ENCODE data around the gene IPO4. TPM values are rescaled to one million over a fixed set of nuclear protein-coding genes. Genes with fewer than 3 reads are reported as not detected.

Gene IPO4
- total and polyA plus RNA-seq, 2 experiments from 2014 or later: 32.0 to 34.5 TPM

DNA sequence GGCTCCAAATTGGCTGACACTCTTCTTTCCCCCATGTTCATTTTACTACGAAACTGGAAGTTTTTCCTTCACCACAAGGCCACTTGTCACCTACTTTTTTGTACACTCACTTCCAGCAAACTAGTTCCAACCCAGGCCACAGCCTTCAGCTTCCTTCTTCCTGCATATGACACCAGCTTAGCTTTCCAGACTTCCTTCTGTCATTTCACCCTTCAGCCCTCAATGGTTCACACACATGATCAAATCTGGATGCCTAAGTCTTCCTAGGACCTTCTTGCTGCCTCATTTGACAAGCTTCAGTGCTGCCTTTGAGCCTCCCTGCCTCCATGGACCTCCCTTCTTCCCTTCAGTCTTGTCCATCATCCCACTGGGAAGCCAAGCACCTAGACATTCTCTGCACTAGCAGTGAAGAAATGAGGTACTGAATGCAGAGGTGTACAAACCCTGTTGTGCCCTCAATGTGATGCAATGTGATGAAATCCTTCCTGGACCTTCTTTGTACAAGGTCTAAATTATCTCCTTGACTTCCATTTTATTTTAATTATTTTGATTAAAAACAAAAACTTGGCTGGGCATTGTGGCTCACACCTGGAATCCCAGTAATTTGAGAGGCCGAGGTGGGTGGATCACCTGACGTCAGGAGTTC is 21.0 kb downstream of the IPO4 start:
- peaks cover 4% of the 10 kb centered on the region for H3K36me3 ChIP-seq

GRCh38 chr14:24165785-24166184 is 22.8 kb downstream of the IPO4 start:
- peaks cover 6% of the 10 kb centered on the region for H3K4me1 ChIP-seq (ENCODE audit: low read depth)
- no peak overlapping the region for H3K27ac ChIP-seq
- no peak for DNase-seq (ENCODE audit: low read depth in 1 of 2, low spot score in 1 of 2)
- no peak overlapping the region for H3K4me3 ChIP-seq
- H3K27me3 ChIP-seq: no peaks in the 10 kb centered on the region
- peaks cover 4% of the 10 kb centered on the region for H3K36me3 ChIP-seq
- TF ChIP-seq, protein P1, sequence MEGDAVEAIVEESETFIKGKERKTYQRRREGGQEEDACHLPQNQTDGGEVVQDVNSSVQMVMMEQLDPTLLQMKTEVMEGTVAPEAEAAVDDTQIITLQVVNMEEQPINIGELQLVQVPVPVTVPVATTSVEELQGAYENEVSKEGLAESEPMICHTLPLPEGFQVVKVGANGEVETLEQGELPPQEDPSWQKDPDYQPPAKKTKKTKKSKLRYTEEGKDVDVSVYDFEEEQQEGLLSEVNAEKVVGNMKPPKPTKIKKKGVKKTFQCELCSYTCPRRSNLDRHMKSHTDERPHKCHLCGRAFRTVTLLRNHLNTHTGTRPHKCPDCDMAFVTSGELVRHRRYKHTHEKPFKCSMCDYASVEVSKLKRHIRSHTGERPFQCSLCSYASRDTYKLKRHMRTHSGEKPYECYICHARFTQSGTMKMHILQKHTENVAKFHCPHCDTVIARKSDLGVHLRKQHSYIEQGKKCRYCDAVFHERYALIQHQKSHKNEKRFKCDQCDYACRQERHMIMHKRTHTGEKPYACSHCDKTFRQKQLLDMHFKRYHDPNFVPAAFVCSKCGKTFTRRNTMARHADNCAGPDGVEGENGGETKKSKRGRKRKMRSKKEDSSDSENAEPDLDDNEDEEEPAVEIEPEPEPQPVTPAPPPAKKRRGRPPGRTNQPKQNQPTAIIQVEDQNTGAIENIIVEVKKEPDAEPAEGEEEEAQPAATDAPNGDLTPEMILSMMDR (IDR thresholded peaks at IDR 0.05; ENCODE audit: low read depth, low read length): no peak
- H3K9me3 ChIP-seq (ENCODE audit: low read depth): no peaks in the 10 kb centered on the region

More for the DNA sequence above, 21.0 kb downstream of the IPO4 start:
- H3K4me1 ChIP-seq (ENCODE audit: low read depth): no peaks in the 10 kb centered on the region
- TF ChIP-seq, protein P1 (IDR thresholded peaks at IDR 0.05; ENCODE audit: low read depth, low read length): no peak
- H3K27me3 ChIP-seq: no peaks in the 10 kb centered on the region
- no peak for DNase-seq (ENCODE audit: low read depth in 1 of 2, low spot score in 1 of 2)
- no peak overlapping the region for H3K27ac ChIP-seq
- no peak overlapping the region for H3K4me3 ChIP-seq
- no peaks in the 10 kb centered on the region for H3K9me3 ChIP-seq (ENCODE audit: low read depth)

GRCh38 chr14:24164518-24164991 is 24.1 kb downstream of the IPO4 start:
- DNase-seq (ENCODE audit: low read depth in 1 of 2, low spot score in 1 of 2): no peak

DNA sequence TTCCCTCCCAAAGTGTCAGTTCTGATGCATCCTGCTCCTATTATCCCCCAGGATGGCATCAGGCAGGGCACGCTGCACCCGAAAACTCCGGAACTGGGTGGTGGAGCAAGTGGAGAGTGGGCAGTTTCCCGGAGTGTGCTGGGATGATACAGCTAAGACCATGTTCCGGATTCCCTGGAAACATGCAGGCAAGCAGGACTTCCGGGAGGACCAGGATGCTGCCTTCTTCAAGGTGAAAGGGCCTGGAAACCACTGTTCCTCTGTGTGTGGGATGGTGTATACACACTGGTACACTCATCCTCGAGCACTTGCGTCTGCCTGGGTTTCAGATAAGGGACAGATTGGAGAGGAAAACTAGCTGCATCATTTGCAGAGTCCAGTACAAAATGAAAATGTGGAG is 26.5 kb downstream of the IPO4 start:
- H3K27ac ChIP-seq: peak overlapping the region; percentile 75
- no peaks in the 10 kb centered on the region for H3K9me3 ChIP-seq (ENCODE audit: low read depth)
- peaks cover 11% of the 10 kb centered on the region for H3K4me1 ChIP-seq (ENCODE audit: low read depth)
- no peaks in the 10 kb centered on the region for H3K27me3 ChIP-seq
- no peak overlapping the region for H3K4me3 ChIP-seq
- H3K36me3 ChIP-seq: peaks cover 22% of the 10 kb centered on the region
- TF ChIP-seq, protein P1 (IDR thresholded peaks at IDR 0.05; ENCODE audit: low read depth, low read length): no peak
- DNase-seq (ENCODE audit: low read depth in 1 of 2, low spot score in 1 of 2): peak in 1 of 2 donors; percentile 52

More at GRCh38 chr14:24164518-24164991, 24.1 kb downstream of the IPO4 start:
- no peaks in the 10 kb centered on the region for H3K27me3 ChIP-seq
- no peaks in the 10 kb centered on the region for H3K9me3 ChIP-seq (ENCODE audit: low read depth)
- TF ChIP-seq, protein P1 (IDR thresholded peaks at IDR 0.05; ENCODE audit: low read depth, low read length): no peak
- no peak overlapping the region for H3K27ac ChIP-seq
- H3K4me1 ChIP-seq (ENCODE audit: low read depth): peaks cover 11% of the 10 kb centered on the region
- H3K4me3 ChIP-seq: no peak overlapping the region
- H3K36me3 ChIP-seq: peaks cover 8% of the 10 kb centered on the region

GRCh38 chr14:24160850-24161804 is 27.5 kb downstream of the IPO4 start, which contains the start of gene IRF9:
TSS of gene IRF9 (plus strand) at chr14:24161265. CDS start at chr14:24162145, 880 bp downstream.
- Histone ChIP-seq H3K9me3 (ENCODE audit: low read depth) (no peaks in the 10 kb centered on the region), H3K36me3 (peaks cover 28% of the 10 kb centered on the region), H3K4me1 (ENCODE audit: low read depth) (peaks cover 11% of the 10 kb centered on the region), H3K4me3 (peak within 1 kb of the TSS; percentile 9), H3K27me3 (no peaks in the 10 kb centered on the region), H3K27ac (peak within 1 kb of the TSS; percentile 75)
- peak; percentile 97 for DNase-seq (ENCODE audit: low read depth in 1 of 2, low spot score in 1 of 2)
- TF ChIP-seq, protein P1 (IDR thresholded peaks at IDR 0.05; ENCODE audit: low read depth, low read length): peak; percentile 88
